NCI-H146 treated with DMSO at 0.1 percent for 48 hours (cell line): ENCODE data around the gene SGSH.
A peak's percentile ranks its signal among the peaks of the same experiment; 100 is the strongest.
"Not testable (repeated sequence)": the region's sequence is repeated elsewhere in the genome, so short reads cannot be mapped to it uniquely, and the experiment has no call there.

Source experiments
- DNase-seq: peaks from one replicate; lab custom pipeline; 2025; ENCODE audit not compliant: unreplicated experiment; lab: John Stamatoyannopoulos, UW

The SGSH gene

DNA sequence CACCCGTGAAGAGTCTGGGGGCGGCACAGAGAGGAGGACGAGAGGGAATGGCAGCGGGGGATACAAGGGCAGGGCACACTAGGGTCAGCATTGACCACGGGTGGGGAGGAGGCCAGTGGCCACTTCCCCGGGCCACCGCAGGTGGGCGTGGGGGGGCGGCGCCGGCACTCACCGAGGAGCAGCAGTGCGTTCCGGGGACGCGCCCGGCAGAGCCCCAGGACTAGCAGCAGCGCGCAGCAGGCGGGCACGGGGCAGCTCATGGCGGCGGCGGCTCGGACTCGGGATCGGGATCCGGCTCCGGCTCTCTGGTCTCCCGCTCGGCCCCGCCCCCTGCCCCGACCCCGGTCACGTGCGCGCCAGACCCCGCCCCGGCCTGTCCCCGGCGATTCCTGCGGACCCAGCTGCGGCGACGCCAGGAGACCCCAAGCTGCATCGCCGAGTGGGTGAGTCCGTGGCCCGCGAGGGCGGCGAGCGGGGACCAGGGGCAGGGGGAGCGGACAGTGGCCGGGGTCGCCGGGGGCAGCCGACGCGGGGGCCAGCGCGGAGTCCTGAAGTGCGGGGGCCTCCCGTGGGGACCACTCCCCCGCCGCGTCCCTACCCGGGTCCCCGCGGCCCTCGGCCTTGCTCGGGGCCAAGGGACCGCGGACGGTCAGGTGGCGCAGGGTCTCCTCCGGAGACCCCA, at the start of gene SGSH, which contains the start of gene SLC26A11:
Gene SGSH (minus strand): TSS at position 280 of the 682 bp plus-strand sequence. CDS start 20 bp downstream, at position 260.
Gene SLC26A11 (plus strand): TSS at position 374 of the 682 bp plus-strand sequence. CDS start 1,134 bp downstream, outside the sequence.
- DNase-seq, result peak; percentile 67

DNA sequence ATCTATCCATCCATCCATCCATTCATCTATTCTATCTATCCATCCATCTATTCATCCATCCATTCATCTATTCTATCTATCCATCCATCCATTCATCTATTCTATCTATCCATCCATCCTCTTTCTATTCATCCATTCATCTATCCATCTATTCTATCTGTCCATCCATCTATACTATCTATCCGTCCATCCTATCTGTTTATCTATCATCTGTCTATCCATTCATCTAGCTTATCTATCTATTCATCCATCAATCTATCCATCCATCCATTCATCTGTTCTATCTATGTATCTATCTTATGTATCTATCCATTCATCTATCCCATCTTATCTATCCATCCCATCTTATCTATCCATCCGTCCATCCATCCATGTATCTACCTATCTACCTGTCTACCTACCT, 49.3 kb upstream of the SGSH start:
- no peak for DNase-seq

DNA sequence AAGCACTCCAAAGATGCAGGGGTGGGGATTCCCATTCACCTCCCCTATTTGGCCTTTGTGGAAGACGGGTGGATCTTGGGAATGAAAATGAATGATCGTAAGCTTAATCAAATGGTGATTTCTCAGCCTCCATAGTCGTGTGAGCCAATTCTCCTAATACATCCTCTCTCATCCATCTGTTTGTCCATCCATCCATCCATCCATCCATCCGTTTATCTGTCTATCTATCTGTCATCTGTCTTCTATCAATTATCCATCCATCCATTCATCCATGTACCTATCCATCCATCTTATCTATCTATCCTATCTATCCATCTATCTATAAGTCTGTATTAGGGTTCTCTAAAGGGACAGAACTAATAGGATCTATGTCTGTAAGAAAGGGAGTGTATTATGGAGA, 48.3 kb upstream of the SGSH start:
- no peak for DNase-seq

DNA sequence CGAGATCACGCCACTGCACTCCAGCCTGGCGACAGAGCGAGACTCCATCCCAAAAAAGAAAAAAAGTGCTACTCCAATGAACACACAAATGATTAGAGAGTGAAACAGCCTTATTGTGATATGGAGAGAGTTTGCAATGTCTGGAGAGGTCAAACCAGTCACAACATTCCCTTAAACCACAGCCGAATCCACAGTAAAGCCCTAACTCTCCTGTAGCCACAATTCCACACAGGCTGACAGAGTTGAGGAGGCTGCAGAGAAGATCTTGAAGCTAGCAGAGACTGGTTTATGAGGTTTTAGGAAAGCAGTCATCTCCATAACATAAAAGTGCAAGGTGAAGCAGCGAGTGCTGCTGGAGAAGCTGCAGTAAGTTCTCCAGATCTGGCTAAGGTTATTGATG, 47.3 kb upstream of the SGSH start:
- no peak for DNase-seq

DNA sequence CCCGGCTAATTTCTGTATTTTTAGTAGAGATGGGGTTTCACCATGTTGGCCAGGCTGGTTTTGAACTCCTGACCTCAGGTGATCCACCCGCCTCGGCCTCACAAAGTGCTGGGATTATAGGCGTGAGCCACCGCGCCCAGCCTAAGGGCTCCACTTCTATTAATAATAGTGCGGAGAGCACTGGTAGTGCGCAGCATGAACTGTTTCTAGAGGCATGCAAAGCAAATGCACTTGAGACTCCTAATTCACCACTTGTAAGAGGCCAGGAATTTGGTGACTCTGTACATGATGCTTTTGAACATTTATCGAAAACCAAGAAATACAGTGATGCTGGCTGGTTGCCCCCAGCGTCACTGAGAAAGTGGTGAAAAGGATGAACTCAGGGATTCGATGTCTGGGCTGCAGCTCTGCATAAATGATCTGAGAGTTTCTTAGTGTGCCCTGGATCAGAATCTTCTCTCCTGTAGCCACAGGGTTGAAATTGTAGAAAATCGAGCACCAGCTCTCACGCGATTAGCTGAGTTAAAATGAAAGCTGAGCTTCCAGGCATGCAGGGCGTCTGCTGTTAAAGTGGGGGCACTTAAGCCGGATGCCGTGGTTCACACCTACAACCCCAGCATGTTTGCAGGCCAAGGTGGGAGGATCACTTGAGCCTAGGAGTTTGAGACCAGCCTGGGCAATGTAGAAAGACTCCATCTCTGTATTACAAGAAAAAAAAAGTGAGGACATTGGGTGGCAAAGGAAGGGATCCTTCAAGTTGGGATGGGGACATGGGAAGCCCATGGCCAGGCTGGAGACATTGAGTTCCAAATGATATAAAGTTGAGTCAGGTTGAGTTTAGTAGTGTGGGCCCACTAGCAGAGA, 45.3 kb upstream of the SGSH start:
- no peak for DNase-seq

DNA sequence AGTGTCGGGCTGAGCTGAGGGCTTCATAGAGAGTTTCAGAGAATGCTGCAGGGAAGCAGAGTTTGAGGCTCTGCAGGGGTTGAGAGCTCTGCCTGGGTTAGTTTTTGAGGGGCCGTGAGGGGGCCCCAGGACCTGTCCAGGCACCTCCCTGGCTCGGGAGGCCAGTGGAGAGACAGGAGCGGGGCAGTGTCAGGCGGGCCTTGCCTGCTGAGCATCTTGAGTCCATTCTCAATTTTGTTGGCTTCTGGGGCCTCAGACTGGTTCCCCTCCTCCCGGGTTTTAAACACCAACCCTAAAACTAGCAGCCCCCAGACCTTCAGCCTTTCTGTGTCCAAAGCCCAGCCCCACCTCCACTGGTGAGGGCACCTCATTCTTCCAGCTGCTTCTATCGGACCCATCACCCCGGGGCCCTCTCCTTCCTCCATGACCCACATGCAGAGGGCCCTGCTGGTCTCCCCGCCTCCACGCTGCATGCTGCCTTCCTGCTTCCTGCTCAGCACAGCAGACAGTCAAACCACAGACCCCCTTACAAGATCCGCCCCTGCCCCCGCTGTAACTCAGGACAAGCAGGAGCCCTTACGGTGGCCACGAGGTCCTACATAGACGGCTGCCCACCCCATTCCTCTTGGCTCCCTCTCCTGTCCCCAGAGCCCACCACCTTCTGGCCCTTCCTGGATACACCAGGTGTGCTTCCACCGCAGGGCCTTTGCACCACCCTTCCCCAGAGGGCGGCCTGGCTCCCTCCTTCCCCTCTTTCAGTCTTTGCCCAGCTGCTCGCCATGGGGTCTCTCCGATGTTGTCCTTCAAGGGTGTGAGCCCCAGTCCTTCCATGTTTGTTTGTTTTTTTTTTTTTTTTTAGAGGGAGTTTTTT, 44.3 kb upstream of the SGSH start:
- DNase-seq, result no peak

DNA sequence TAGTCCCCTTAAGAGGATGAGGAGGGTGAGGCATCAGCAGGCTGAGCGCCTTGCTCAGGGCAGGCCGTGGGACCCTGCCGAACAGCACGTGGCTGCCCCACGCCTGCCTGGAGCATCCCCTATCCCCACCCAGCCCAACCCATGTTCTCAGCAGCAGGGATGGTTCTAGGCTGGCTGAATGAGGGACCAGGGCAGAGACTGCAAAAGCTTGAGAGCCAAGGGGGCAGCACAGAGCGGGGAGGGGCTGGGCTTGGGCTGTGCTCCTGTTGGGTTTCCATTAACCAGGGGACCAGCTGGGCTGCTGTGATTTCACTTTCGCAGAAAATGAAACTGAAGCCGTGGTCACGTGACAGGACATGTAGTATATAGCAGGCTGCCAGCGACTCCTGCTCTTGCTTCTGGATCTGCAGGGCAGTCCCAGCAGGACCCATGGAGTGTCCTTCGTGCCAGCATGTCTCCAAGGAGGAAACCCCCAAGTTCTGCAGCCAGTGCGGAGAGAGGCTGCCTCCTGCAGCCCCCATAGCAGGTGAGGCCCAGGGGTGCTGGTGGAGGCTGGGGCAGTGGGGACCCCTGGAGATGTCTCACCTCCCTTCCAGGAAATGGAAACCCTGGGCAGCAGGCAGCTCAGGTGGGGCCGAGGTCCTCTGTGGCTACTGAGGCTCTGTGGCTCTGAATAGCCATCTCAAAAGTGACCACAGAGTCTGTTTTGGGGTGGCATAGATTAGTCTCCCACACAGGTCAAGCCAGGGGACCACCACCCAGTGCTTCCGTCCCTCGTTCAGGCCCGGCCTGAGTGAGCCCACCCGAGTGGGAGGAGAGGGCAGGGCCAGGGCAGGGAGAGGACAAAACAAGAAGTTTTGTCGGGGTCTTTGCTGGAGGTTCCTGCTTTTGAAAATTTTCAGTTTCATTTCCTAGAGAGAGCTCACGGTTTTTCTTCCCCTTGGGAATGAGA, 43.4 kb upstream of the SGSH start:
- no peak for DNase-seq

DNA sequence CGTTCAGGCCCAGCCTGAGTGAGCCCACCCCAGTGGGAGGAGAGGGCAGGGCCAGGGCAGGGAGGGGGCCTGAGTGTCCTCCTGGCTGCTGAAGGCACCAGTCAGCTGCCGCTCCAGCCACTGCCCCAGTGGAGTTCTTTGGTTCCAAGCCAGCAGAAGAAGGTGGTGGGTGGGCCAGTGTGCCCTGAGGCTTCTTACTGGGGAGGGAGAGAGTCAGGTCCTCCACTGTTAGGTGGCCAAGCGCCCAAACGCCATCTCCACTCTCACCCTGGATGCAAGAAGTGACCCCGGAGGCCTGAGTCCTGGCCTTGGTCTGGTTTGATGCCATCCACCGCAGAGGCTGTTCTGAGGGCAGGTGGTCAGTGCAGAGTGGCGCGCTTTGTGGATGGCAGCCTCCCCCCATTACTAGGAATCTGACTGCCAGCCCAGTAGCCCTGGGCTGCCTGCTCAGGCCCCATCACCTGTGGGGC, 42.7 kb upstream of the SGSH start:
- DNase-seq, result no peak

DNA sequence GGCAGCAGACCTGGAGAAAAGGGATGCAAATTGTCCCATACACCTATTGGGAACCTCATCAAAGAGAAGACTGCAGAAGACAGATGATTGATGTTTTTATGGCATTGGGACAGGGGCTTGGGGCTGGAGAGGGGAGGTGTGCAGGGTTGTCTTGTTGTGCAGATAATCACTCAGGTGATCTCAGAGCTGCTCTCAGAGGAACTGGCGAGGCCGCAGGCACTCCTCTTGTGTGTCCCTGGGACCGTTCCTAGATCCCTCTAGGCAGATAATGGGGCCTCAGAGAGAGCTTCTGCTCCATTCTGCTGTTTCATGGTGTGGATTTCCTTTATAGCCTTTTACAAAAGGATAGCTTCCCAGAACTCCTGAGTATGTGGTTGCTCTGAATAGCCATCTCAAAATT, 42.2 kb upstream of the SGSH start:
- no peak for DNase-seq

DNA sequence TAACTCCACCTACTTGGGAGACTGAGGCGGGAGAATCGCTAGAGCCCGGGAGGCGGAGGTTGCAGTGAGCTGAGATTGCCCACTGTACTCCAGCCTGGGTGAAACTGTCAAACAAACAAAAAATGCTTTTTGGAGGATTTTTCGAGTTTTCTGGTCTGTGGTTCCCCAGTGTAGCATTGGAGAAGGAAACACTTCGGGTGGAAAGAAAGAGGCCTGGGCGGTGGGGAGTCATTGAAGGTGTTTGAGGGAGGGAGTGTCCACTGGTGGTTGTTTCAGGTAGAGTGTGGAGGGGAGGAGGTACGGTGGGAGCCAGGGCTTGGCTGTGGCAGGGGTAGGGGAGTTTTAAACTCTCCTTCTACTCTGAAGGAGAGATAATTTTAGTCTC, 41.8 kb upstream of the SGSH start:
- no peak for DNase-seq

DNA sequence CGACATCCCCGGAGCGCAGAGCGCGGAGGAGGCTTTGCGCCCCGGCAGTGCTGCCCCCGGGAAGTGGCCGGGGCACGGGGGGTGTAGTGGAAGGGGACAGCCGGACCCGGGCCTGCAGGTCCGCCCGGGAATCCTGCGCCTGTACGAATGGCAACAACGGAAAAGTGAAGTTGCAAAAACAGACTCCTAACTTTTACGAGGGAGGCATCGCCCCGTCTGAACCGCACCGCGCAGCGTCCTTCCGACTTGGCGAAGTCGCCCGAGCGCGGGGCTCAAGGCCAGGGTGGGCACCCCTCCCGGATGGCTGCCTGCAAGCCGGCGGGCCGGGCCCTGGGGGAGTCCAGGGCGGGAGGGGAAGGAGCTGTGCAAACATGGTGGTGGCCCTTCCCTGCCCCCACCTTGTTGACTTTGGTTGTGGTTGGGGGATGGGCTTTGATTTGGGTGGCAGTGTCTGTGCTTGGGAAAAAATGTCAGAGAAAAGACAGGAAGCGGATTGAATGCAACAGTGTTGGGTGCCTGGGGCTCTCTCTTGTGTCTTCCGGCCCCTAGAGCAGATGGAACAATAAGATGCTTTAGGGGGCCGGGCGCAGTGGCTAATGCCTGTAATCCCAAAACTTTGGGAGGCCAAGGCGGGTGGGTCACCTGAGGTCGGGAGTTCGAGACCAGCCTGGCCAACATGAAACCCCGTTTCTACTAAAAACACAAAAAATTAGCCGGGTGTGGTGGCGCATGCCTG, 41.2 kb upstream of the SGSH start:
- DNase-seq, result peak; percentile 65

DNA sequence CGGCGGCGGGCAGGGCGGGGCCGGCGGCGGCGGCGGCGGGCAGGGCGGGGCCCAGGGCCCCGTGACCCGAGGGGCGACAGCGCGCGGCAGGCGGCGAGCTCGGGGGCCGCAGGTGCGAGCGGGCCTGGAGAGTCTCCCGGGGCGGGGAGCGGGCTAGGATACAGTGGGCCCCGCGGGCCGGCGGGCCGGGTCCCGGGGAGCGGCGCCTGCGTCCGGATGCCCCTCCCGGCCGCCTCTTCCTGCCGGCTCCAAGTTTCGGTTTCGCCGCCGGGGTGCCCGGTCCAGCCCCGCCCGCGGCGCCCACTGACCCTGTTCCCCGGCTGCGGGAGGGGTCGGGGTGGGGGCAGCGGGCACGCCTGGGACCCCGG, 40.6 kb upstream of the SGSH start, which contains the start of gene RNF213:
Gene RNF213 (plus strand): TSS at position 62 of the 368 bp plus-strand sequence. CDS start 2,830 bp downstream, outside the sequence.
- peak; percentile 32 for DNase-seq

DNA sequence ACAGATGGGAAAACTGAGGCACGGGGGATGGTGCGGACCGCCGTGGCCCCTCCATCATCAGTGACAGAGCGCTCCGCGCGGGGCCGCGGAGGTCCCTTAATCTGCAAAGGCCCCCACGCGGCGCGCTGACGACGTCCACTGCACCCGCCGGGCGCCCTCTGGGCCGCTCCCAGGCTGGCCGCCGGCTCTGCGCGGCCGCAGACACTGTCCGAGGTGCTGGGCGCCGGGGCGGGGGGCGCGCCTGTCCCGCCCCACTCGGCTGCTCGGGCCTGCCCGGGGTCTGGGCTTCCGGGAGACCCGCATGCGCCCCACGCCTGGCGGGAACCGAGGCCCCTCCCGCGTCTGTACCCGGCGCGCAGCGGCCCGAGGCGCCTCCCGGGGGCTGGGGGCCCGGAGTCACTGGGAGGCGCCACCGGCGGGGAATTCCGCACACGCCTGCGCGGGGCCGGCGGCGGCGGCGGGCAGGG, 40.0 kb upstream of the SGSH start:
- DNase-seq, result peak; percentile 41

DNA sequence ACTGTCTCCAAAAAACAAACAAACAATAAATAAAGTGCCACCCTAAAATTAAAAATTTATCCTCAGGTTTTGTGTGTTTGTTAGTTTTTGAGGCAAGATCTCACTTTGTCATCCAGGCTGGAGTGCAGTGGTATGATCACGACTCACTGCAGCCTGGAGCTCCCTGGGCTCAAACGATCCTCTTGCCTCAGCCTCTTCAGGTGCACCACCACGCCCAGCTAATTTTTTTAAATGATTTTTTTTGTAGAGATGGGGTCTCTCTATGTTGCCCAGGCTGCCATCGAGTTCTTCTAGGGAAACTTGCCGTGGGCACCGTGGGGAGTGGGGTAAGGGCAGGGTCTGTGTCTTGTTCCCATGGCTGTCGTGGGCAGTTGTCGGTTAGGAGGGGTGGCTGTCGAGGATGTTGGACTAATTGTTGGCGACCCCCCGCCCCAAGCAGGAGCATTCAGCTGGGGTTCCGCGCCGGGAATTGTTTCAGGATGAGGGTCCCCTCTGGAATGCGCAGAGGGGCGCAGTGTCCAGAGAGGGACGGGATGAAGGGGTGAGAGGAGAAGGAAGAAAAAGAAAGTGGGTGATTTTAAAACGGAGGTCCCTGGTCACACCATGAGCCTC, 39.4 kb upstream of the SGSH start:
- DNase-seq, result no peak

DNA sequence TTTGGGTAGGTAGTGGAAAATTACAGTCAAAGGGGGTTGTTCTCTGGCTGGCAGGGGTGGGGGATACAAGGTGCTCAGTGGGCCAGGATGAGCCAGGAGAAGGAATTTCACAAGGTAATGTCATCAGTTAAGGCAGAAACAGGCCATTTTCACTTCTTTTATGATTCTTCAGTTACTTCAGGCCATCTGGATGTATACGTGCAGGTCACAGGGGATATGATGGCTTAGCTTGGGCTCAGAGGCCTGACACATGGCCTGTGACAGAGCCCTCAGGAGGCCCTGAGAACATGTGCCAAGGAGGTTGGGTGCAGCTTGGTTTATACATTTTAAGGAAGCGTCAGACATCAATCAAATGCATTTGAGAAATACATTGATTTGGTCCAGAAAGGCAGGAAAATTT, 38.2 kb upstream of the SGSH start:
- not testable (repeated sequence) for DNase-seq

DNA sequence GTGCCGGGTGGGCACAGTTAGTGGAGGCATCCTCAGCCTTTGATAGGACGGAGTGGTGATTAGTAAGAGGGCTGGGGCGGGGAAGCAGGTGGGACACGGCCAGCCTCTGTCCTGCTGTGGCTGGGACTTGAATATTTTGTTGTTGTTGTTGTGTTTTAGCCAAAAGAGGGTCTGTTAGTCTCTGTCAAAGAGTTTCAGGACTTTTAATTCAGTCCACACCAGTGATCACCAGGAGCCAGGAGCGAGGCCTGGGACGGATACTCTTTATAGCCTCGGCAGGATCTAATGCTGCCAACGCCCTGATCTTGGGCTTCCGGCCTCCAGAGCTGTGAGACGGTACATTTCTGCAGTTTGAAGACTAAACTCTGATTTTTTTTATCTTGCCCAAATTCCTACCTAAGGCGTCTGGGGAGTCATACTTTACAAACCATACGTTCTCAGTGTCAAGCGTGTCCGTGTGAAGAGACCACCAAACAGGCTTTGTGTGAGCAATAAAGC, 37.6 kb upstream of the SGSH start:
- DNase-seq, result no peak

DNA sequence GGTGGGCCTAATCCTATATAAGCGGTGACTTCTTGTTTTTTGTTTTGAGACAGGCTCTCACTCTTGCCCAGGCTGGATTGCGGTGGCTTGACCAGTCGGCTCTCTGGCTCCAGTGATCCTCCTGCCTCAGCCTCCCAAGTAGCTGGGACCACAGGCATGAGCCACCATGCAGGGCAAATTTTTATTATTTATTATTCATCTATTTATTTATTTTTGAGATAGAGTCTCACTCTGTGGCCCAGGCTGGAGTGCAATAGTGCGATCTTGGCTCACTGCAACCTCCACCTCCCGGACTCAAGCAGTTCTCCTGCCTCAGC, 35.9 kb upstream of the SGSH start:
- DNase-seq, result no peak

DNA sequence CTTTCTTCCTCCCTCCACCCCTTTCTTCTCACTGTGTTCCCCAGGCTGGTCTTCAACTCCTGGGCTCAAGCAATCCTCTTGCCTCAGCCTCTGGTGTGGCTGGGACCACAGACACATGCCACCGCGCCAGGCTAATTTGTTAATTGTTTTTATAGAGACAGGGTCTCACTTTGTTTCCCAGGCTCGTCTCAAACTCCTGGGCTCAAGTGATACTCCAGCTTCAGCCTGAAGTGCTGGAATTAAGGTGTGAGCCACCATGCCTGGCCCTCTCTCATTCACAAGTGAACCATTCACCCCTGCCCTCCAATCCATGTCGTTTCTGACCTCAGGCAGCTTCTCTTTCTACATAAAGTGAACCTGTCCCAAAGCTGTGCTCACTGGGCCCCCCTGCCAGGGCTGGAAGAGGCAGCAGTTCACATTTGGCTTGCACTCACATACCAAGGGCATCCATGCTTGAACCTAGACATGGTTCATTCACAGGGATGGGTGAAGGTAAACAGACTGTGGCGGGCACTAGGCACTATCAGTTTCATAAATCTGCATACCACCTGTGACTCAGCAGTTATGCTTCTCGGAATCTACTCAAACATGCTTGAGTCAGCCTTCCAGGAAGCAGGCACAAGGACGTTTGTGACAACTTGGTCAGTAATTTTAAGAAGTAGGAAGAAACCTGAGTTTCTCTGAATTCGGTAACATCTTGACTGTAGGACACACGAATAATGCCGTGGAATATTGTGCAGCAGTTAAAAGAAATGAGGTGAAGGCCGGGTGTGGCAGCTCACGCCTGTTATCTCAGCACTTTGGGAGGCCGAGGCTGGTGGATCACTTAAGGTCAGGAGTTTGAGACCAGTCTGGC, 34.5 kb upstream of the SGSH start:
- no peak for DNase-seq
